Left ventricle myocardium superior (tissue), 1 donor: ENCODE measurements around the gene TGFB1I1. TPM values are rescaled to one million over a fixed set of nuclear protein-coding genes. Genes with fewer than 3 reads are reported as not detected.
"Not testable (repeated sequence)": the region's sequence is repeated elsewhere in the genome, so short reads cannot be mapped to it uniquely, and the experiment has no call there.

Source experiments
- ATAC-seq: fragments of 200-7000 bp; cut with Tn5 transposase; one replicate; pipeline ENCODE4 v1.9.1; 2020; ENCODE audit warnings: mild to moderate bottlenecking, moderate library complexity
- DNase-seq: peaks from one replicate; pipeline ENCODE4 v3.0.0-alpha.2; 2020
- intact Hi-C: fragments of 100-400 bp; cut with micrococcal nuclease; formaldehyde crosslinking; loops from one replicate; pipeline ENCODE4 v1.11.0; 2022
- total RNA-seq: library from RNA; stranded (reverse); fragmentation: NEBNext Ultra II Directional; extraction: Animal tissue kit (Norgen Biotek cat#: 25700); gene quantifications from one replicate; pipeline ENCODE4 v1.2.1, GENCODE V29; 2021
- donor health status: DM: no; HTN: yes; CAD: no; lungs with severe emphysema.

TGFB1I1 gene
- total RNA-seq, 1 donor from 2014 or later = 13.6 TPM

- intact Hi-C loops = no loop called here
- ATAC-seq = no peak
- DNase-seq = no peak
Observed at GRCh38 chr16:31501226-31501965, 29.4 kb downstream of the TGFB1I1 start.

- intact Hi-C loops = no loop called here
- ATAC-seq (no peak), DNase-seq (no peak)
Observed at GRCh38 chr16:31501966-31502348, 30.0 kb downstream of the TGFB1I1 start.

- ATAC-seq (no peak), DNase-seq (no peak)
- intact Hi-C loops = no loop called here
Observed at GRCh38 chr16:31502981-31503380, 31.0 kb downstream of the TGFB1I1 start.

GRCh38 chr16:31503555-31503954 lies 31.6 kb downstream of the TGFB1I1 start:
- DNase-seq, intact Hi-C loops, ATAC-seq: not testable (repeated sequence)

- intact Hi-C loops = no loop called here
- ATAC-seq = peak; percentile 14
Observed at GRCh38 chr16:31504159-31504558, 32.2 kb downstream of the TGFB1I1 start.

GRCh38 chr16:31505483-31505882 lies 33.5 kb downstream of the TGFB1I1 start:
- ATAC-seq (no peak), DNase-seq (no peak)
- intact Hi-C loops = no loop called here

More at GRCh38 chr16:31504159-31504558, 32.2 kb downstream of the TGFB1I1 start:
- DNase-seq = no peak

GRCh38 chr16:31507617-31507928 lies 35.6 kb downstream of the TGFB1I1 start:
- intact Hi-C loops = no loop called here
- no peak for ATAC-seq

GRCh38 chr16:31507929-31508705 lies 36.2 kb downstream of the TGFB1I1 start, which contains the start of gene RUSF1:
Gene RUSF1, minus strand, starts transcription at chr16:31508391. Its CDS starts 18 bp downstream, at chr16:31508373.
- DNase-seq = peak; percentile 96
- ATAC-seq = peak; percentile 97
- intact Hi-C loops = no loop called here

More at GRCh38 chr16:31507617-31507928, 35.6 kb downstream of the TGFB1I1 start:
- no peak for DNase-seq

- DNase-seq (no peak), ATAC-seq (peak; percentile 7)
- intact Hi-C loops = no loop called here
Observed at GRCh38 chr16:31508706-31509195, 36.8 kb downstream of the TGFB1I1 start.

- intact Hi-C loops = no loop called here
- no peak for ATAC-seq
- no peak for DNase-seq
Observed at GRCh38 chr16:31513126-31513525, 41.2 kb downstream of the TGFB1I1 start.

- intact Hi-C loops = no loop called here
Observed at GRCh38 chr16:31513884-31514283, 41.9 kb downstream of the TGFB1I1 start.

GRCh38 chr16:31517800-31518402 lies 45.9 kb downstream of the TGFB1I1 start:
- no peak for DNase-seq
- no peak for ATAC-seq
- intact Hi-C loops = no loop called here

More at GRCh38 chr16:31513884-31514283, 41.9 kb downstream of the TGFB1I1 start:
- DNase-seq (no peak), ATAC-seq (no peak)

- intact Hi-C loops = no loop called here
- no peak for DNase-seq
- ATAC-seq = no peak
Observed at GRCh38 chr16:31519759-31520431, 47.9 kb downstream of the TGFB1I1 start.

GRCh38 chr16:31521368-31521767 lies 49.4 kb downstream of the TGFB1I1 start:
- no peak for ATAC-seq
- no peak for DNase-seq
- intact Hi-C loops = no loop called here

GRCh38 chr16:31522071-31522470 lies 50.1 kb downstream of the TGFB1I1 start:
- intact Hi-C loops = no loop called here
- DNase-seq = no peak
- ATAC-seq = no peak

GRCh38 chr16:31523768-31524167 lies 51.8 kb downstream of the TGFB1I1 start:
- DNase-seq, intact Hi-C loops, ATAC-seq: not testable (repeated sequence)

GRCh38 chr16:31525113-31525512 lies 53.2 kb downstream of the TGFB1I1 start:
- DNase-seq = no peak
- ATAC-seq = no peak
- intact Hi-C loops = no loop called here
